ENCODE data around the gene NAA60.
A peak's percentile ranks its signal among the peaks of the same experiment; 100 is the strongest.

The NAA60 gene

DNA sequence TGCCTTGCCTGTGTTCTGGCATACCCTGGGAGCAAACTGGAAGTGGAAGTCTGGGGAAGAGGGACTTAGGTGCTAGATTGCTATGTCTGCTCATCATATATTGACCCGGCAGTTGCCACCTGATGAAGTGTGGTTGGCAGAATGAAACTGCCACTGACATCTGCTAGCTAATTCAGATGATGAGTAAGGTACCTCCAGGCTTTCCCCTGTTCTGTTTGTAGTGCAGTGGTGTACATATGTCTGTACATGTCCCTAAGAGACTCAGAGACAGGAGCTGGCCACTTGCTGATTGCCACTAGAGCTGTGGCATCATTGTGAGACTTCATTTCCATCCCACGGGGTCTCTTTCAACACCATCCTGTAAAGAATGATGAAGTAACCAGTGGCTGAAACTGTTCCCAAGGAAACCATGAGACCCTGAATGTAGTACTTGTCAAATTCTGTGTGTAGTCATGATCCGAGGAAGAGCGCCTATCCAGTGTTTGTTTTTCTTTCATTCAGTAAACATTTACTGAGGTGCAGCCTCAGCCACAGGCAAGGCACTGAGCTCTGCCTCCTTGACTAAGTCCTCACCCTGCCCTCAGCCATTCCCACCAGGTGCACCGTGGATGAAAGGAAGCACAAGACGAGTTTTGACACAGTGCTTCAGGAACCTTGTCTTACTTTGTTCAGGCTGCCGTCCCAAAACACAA lies 70.6 kb downstream of the NAA60 start:
- CTCF ChIA-PET: interaction anchor here (2.1 kb wide), 1 partner anchor 13 kb away, joined by 14 read pairs; the partner anchor contains the start of gene CLUAP1
- TF ChIP-seq, protein P1, sequence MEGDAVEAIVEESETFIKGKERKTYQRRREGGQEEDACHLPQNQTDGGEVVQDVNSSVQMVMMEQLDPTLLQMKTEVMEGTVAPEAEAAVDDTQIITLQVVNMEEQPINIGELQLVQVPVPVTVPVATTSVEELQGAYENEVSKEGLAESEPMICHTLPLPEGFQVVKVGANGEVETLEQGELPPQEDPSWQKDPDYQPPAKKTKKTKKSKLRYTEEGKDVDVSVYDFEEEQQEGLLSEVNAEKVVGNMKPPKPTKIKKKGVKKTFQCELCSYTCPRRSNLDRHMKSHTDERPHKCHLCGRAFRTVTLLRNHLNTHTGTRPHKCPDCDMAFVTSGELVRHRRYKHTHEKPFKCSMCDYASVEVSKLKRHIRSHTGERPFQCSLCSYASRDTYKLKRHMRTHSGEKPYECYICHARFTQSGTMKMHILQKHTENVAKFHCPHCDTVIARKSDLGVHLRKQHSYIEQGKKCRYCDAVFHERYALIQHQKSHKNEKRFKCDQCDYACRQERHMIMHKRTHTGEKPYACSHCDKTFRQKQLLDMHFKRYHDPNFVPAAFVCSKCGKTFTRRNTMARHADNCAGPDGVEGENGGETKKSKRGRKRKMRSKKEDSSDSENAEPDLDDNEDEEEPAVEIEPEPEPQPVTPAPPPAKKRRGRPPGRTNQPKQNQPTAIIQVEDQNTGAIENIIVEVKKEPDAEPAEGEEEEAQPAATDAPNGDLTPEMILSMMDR (IDR thresholded peaks at IDR 0.05; ENCODE audit: insufficient read depth, low read length, missing control alignments): no peak
- POLR2A ChIA-PET: no interaction called here

DNA sequence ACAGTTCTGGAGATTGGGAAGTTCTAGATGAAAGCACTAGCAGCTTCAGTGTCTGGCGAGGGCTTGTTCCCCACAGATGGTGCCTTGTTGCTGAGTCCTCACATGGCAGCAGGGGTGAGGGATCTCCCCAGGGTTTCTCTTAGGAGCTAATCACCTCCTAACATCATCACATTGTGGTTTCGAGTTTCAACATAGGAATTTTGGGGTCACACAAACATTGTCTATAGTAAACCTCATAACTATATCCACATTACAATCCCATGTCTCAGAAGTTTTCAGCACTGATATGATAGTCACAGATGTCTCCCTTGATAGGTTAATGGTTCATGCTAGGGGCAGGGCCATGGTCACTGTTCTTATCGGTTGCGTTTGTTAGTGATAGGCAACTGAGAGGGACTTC lies 71.1 kb downstream of the NAA60 start:
- peak; percentile 29 for DNase-seq (ENCODE audit: low read depth, low spot score)
- H3K4me3 ChIP-seq (ENCODE audit: low read depth, low read length): no peak overlapping the region
- TF ChIP-seq, protein P1 (IDR thresholded peaks at IDR 0.05; ENCODE audit: insufficient read depth, low read length, missing control alignments): no peak
- ChIA-PET POLR2A (no interaction called here), CTCF (interaction anchor here (2.1 kb wide), 1 partner anchor 14 kb away, joined by 14 read pairs; the partner anchor contains the start of gene CLUAP1)

More for the DNA sequence above, 70.6 kb downstream of the NAA60 start:
- no peak for DNase-seq (ENCODE audit: low read depth, low spot score)
- no peak overlapping the region for H3K4me3 ChIP-seq (ENCODE audit: low read depth, low read length)

DNA sequence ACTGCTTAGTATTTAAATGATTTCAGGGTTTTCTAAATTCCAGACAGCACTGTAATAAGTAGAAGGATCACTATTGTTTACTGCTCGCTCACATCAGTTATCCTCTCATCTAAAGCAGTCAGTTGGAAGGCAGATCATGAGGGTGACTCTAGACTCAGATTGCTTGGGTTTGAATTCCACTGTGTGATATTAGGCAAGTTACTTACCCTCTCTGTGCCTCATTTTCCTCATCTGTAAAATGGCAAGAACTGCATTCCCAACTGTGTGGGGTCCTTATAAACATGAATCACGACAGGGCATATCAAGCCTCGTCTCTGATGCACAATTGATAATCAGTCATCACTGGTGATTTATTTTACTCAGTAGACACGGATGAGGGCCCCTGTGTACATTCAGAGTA lies 72.4 kb downstream of the NAA60 start:
- ChIA-PET POLR2A (no interaction called here), CTCF (interaction anchor here (0.7 to 2.1 kb wide), 2 partner anchors 8 to 15 kb away, joined by 3 to 14 read pairs; partner anchors contain the start of gene CLUAP1)

DNA sequence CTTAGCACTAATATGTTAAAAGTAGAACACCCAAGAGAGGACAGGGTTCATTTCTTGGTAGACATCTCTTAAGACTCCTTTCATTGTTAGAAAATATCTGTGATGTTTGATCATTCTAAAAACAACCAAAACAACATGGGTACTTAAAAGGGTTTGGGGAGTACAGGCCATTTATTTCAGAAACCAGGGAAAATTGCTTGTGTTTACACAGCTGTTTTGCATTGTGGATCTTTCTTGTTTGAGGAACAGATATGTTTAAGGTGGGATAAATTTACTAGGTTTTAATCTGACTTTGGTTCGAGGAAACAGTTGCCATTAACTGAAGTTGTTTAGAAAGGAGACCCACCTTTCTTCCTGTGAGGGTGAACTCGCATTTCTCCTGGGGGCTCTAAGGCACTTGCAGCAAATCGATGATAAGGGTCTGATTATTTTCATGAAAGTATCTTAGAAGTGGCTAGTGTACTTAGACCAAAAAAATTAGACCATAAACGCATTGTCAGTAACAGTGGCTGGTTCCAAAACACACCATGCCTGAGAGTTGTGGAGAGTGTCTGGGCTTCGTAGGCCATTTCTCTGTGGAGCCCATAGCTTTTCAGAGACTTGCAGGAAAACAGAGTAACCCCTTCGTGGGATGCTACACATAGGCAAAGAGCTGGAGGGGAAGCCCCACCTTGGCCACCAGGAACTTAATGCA lies 75.0 kb downstream of the NAA60 start:
- no peak for DNase-seq (ENCODE audit: low read depth, low spot score)
- ChIA-PET POLR2A (no interaction called here), CTCF (no interaction called here)
- H3K4me3 ChIP-seq (ENCODE audit: low read depth, low read length): no peak overlapping the region
- TF ChIP-seq, protein P1 (IDR thresholded peaks at IDR 0.05; ENCODE audit: insufficient read depth, low read length, missing control alignments): no peak

More for the DNA sequence above, 72.4 kb downstream of the NAA60 start:
- no peak for DNase-seq (ENCODE audit: low read depth, low spot score)
- TF ChIP-seq, protein P1 (IDR thresholded peaks at IDR 0.05; ENCODE audit: insufficient read depth, low read length, missing control alignments): no peak
- H3K4me3 ChIP-seq (ENCODE audit: low read depth, low read length): no peak overlapping the region

DNA sequence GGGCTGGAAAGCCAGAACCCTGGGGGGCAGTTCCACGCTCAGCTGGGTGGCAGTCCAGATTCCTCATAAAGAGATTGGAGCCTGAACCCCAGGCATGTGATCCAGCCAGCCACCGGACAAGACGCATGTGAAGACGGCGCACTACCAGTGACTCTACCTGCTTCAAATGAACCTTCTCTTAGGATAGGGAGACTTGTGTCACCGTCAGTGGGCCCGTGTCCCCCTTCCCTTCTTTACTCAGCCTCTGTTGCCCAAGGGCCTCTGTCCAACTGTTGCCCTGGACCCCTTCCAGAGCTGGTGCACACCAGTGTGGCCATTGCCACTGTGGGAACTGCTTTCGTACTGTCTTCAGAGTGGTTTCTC lies 75.5 kb downstream of the NAA60 start:
- DNase-seq (ENCODE audit: low read depth, low spot score): no peak
- ChIA-PET CTCF (no interaction called here), POLR2A (no interaction called here)
- H3K4me3 ChIP-seq (ENCODE audit: low read depth, low read length): no peak overlapping the region
- TF ChIP-seq, protein P1 (IDR thresholded peaks at IDR 0.05; ENCODE audit: insufficient read depth, low read length, missing control alignments): no peak

DNA sequence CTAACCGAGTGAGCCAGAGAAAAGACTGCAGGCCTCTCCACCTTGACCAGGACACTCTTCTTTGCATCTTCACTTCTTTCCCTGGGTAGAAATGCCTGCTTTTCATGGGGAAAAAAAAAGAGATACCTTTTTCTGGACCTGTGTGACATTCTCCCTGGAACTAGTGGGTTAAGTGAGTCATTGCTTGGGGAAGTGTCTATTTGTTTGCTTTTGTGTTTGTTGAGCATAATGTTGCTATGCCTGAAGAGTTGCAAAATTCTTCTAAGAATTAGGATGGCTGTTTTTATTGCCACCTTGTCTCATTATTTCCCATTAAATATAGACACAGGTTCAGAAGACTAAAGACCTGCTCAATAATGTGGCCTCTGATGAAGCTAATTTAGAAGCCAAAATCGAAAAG lies 76.1 kb downstream of the NAA60 start:
- ChIA-PET CTCF (no interaction called here), POLR2A (no interaction called here)
- no peak for DNase-seq (ENCODE audit: low read depth, low spot score)
- H3K4me3 ChIP-seq (ENCODE audit: low read depth, low read length): no peak overlapping the region
- TF ChIP-seq, protein P1 (IDR thresholded peaks at IDR 0.05; ENCODE audit: insufficient read depth, low read length, missing control alignments): no peak
